ENCODE measurements around the gene DCLRE1C. TPM values are rescaled to one million over a fixed set of nuclear protein-coding genes. Genes with fewer than 3 reads are reported as not detected.
A peak's percentile ranks its signal among the peaks of the same experiment; 100 is the strongest.
"Not testable (repeated sequence)": the region's sequence is repeated elsewhere in the genome, so short reads cannot be mapped to it uniquely, and the experiment has no call there.

Gene DCLRE1C
- total RNA-seq (1 to 10 TPM; 2.4 to 3.0 (median 2.6) TPM), polyA plus RNA-seq (1 to 10 TPM; 2.1 to 4.6 (median 3.7) TPM)
- long read RNA-seq, donor 1, partial matches to known transcripts = 0 of 1 reads
- long read RNA-seq, donor 1, other reads (novel, unspliced or antisense) = 0 of 1 reads
- long read RNA-seq, donor 2, partial matches to known transcripts = 1 of 13 reads
- long read RNA-seq, donor 2, other reads (novel, unspliced or antisense) = 9 of 13 reads

- peak; percentile 97 to 99 (median 98) for ATAC-seq
Observed at GRCh38 chr10:14954001-14954770, at the start of gene DCLRE1C. Gene DCLRE1C, minus strand, starts transcription at chr10:14954096. Its CDS starts 86 bp downstream, at chr10:14954010.

GRCh38 chr10:14995964-14996565, 42.2 kb upstream of the DCLRE1C start:
- intact Hi-C loops (cut with DNase I) = no loop called here

More at GRCh38 chr10:14954001-14954770, at the start of gene DCLRE1C:
- WGBS, 3 donors = 0% methylated on average over 45 of the region's 45 CpGs
- Histone ChIP-seq H3K27me3 (ENCODE audit: insufficient read depth in 3 of 3, low read length in 2 of 3) (no peaks in the 10 kb centered on the region), H3K4me3 (peak within 1 kb of the TSS; percentile 85), H3K27ac (peak within 1 kb of the TSS; percentile 89), H3K9me3 (no peaks in the 10 kb centered on the region), H3K36me3 (ENCODE audit: insufficient read depth in 1 of 2, low read depth in 1 of 2) (no peaks in the 10 kb centered on the region), H3K4me1 (peaks cover 8% of the 10 kb centered on the region)
- intact Hi-C loops (cut with DNase I) = loop anchor here (5.0 kb wide), 2 partner anchors 72 to 77 kb away; partner anchors contain the start of gene SUV39H2 (in 1 of the 2)
- DNase-seq = peak; percentile 91 to 94
- no peak for TF ChIP-seq CTCF (IDR thresholded peaks at IDR 0.05)

GRCh38 chr10:14993500-14994455, 39.9 kb upstream of the DCLRE1C start:
- 56 to 66% (median 62%) methylated on average over 32 of the region's 32 CpGs for WGBS, 3 donors
- H3K9me3 ChIP-seq; H3K4me1 ChIP-seq; H3K27ac ChIP-seq; H3K4me3 ChIP-seq; intact Hi-C loops (cut with DNase I); ATAC-seq; H3K27me3 ChIP-seq (ENCODE audit: insufficient read depth in 3 of 3, low read length in 2 of 3); DNase-seq; H3K36me3 ChIP-seq (ENCODE audit: insufficient read depth in 1 of 2, low read depth in 1 of 2): not testable (repeated sequence)

More at GRCh38 chr10:14995964-14996565, 42.2 kb upstream of the DCLRE1C start:
- no peak overlapping the region for H3K4me3 ChIP-seq
- no peaks in the 10 kb centered on the region for H3K36me3 ChIP-seq (ENCODE audit: insufficient read depth in 1 of 2, low read depth in 1 of 2)
- WGBS, 3 donors = 62 to 88% (median 79%) methylated on average over 49 to 50 of the region's 50 CpGs
- H3K27ac ChIP-seq = no peak overlapping the region
- no peaks in the 10 kb centered on the region for H3K9me3 ChIP-seq
- ATAC-seq (no peak), DNase-seq (no peak)
- no peaks in the 10 kb centered on the region for H3K27me3 ChIP-seq (ENCODE audit: insufficient read depth in 3 of 3, low read length in 2 of 3)
- H3K4me1 ChIP-seq = no peaks in the 10 kb centered on the region
- no peak for TF ChIP-seq CTCF (IDR thresholded peaks at IDR 0.05)

GRCh38 chr10:14992336-14992735, 38.4 kb upstream of the DCLRE1C start:
- H3K36me3 ChIP-seq (ENCODE audit: insufficient read depth in 1 of 2, low read depth in 1 of 2); H3K4me3 ChIP-seq; H3K4me1 ChIP-seq; ATAC-seq; DNase-seq; H3K27ac ChIP-seq; intact Hi-C loops (cut with DNase I); H3K9me3 ChIP-seq; H3K27me3 ChIP-seq (ENCODE audit: insufficient read depth in 3 of 3, low read length in 2 of 3): not testable (repeated sequence)
- 78 to 81% (median 79%) methylated on average over 9 of the region's 9 CpGs for WGBS, 3 donors

DNA sequence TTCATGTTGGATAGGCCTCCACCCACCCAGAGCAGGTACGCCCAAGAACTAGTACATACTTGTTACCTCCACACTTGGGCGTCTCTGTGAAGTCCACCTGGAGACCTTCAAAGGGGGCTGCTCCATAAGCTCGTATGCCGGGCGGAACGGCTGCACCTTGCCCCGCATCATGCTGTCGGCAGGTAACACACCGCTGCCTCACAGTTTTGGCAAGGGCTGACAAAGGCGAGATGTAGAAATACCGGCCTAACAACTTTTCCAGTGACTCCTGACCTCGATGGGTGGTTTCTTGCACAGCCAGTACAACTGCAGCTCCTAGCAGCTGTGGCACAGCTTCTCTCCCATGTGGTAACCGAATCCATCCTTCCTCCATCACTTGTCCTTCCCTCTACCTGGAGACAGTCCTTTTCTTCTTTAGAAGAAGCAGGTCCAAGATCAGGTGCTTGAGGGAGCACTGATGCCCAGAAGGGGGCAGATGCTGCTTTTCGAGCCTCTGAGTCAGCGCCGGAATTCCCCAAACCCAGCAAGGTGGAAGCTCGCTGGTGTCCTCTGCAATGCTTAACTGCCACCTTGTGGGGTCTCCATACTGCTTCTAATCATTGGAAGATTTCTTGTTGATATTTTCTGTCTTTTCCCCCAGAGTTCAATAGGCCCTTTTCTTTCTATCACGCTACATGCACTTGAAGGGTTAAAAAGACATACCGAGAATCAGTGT, 37.3 kb upstream of the DCLRE1C start:
- DNase-seq; H3K36me3 ChIP-seq (ENCODE audit: insufficient read depth in 1 of 2, low read depth in 1 of 2); H3K9me3 ChIP-seq; H3K27me3 ChIP-seq (ENCODE audit: insufficient read depth in 3 of 3, low read length in 2 of 3); H3K4me3 ChIP-seq; ATAC-seq; intact Hi-C loops (cut with DNase I); H3K27ac ChIP-seq; H3K4me1 ChIP-seq: not testable (repeated sequence)
- 67 to 72% (median 69%) methylated on average over 17 to 19 of the region's 19 CpGs for WGBS, 3 donors

DNA sequence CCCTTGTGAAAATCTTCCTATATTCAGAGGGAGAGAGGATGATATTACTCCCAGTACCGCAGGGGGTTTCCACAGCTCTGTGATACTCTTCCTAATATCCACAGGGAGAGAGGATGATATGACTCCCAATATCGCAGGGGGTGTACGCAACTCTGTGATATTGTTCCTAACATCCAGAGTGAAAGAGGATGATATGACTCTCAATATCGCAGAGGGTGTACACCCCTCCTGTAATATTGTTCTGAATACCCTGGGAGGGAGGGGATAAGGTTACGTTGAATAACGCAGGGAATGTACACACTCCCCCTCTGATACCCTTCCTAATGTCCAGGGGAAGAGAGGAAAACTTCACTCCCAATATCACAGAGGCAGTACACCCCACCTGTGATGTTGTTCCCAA, 35.7 kb upstream of the DCLRE1C start:
- 75 to 89% (median 79%) methylated on average over 6 of the region's 6 CpGs for WGBS, 3 donors

More for the DNA sequence above, 35.7 kb upstream of the DCLRE1C start:
- DNase-seq; H3K27ac ChIP-seq; H3K4me3 ChIP-seq; intact Hi-C loops (cut with DNase I); H3K4me1 ChIP-seq; H3K36me3 ChIP-seq (ENCODE audit: insufficient read depth in 1 of 2, low read depth in 1 of 2); H3K9me3 ChIP-seq; ATAC-seq; H3K27me3 ChIP-seq (ENCODE audit: insufficient read depth in 3 of 3, low read length in 2 of 3): not testable (repeated sequence)
